H1 (cell line): Measurements from ENCODE around the gene MAP4K4. TPM values are rescaled to one million over a fixed set of nuclear protein-coding genes. Genes with fewer than 3 reads are reported as not detected.

ENCODE experiments used
- KDM5A ChIP-seq: fragments of 200-600 bp; IDR thresholded peaks from 2 replicates; pipeline ENCODE4 v1.7.1; 2012; ENCODE audit warnings: mild to moderate bottlenecking, low read length, inconsistent platforms, mixed read lengths
- TCF12 ChIP-seq: IDR thresholded peaks from 2 replicates; pipeline ENCODE4 v1.6.1; 2011; ENCODE audit warnings: low read depth, mild to moderate bottlenecking, low read length
- polyA plus RNA-seq, 7 experiments: library from polyadenylated mRNA; depleted of rRNA in 3 of 7; stranded (reverse) in 5 of 7; unstranded in 2 of 7; fragments of >200 nt in 5 of 7; fragments of 200-250 nt in 2 of 7; gene quantifications; 1 replicate in 5 of 7; 2 replicates in 1 of 7; 4 replicates in 1 of 7; pipeline versions ENCODE4 v1.2.1 to v1.2.3, GENCODE V29; 2011 to 2013; ENCODE audit warnings: missing spikeins in 2 of 7, mixed read lengths in 2 of 7
- total RNA-seq: library from RNA; stranded (reverse); fragmentation: NEBNext Ultra II Directional; extraction: Animal tissue kit (Norgen Biotek cat#: 25700); gene quantifications from 2 replicates; pipeline ENCODE4 v1.2.1, GENCODE V29; 2021

MAP4K4 gene
- total and polyA plus RNA-seq, 2 of the 8 experiments (the other 6 are each of a cell fraction or from before 2014, with no cell fraction given), result 53.2 to 138 TPM

DNA sequence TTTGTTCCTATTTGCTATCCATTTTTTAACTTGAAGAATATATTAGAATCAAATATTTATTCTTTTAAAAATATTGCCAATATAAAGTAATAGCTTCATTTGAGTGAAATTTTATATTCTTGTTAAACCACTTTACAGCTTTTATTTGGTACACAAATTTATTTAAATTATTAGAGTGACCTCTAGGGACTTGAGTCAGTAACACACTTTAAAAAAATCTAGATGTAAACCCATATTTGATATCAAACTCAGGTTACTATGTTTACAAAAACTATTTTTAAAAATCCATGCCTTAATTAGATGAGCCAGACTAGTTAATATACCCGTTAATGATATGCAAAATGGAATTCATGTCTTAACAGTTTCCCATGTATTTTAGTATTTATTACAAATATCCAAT is 134.6 kb downstream of the MAP4K4 start (continued):
- TF ChIP-seq KDM5A (no peak), TCF12 (no peak)
- TF ChIP-seq, all 59 proteins: peak for 0
